GM12878 (cell line): ENCODE measurements around the gene KIFAP3. TPM values are rescaled to one million over a fixed set of nuclear protein-coding genes. Genes with fewer than 3 reads are reported as not detected.

Experiments used
- ASH2L ChIP-seq: fragments of 300-600, 200-600 bp; sonication (generic); IDR thresholded peaks from 2 replicates; pipeline ENCODE4 v1.6.1; 2017; ENCODE audit warnings: low read depth, mild to moderate bottlenecking, borderline replicate concordance
- BRCA1 ChIP-seq: IDR thresholded peaks from 2 replicates; pipeline ENCODE4 v1.6.1; 2011; ENCODE audit warnings: low read depth, low read length, improper control_type of control experiment
- CEBPZ ChIP-seq: fragments of 150-350 bp; IDR thresholded peaks from 2 replicates; pipeline ENCODE4 v1.6.1; 2016; ENCODE audit warnings: low read depth, low read length
- CHD1 ChIP-seq: IDR thresholded peaks from 2 replicates; pipeline ENCODE4 v1.6.1; 2012; ENCODE audit warnings: low read depth, low read length, improper control_type of control experiment
- CREB1 ChIP-seq: IDR thresholded peaks from 2 replicates; pipeline ENCODE4 v1.6.1; 2012; ENCODE audit warnings: low read depth, mild to moderate bottlenecking, inconsistent platforms
- EZH2 ChIP-seq: IDR thresholded peaks from 2 replicates; pipeline ENCODE4 v1.6.1; 2012; ENCODE audit warnings: low read depth, mild to moderate bottlenecking, control low read depth, inconsistent platforms, low read length, borderline replicate concordance; ENCODE audit not compliant: control insufficient read depth
- HDAC2 ChIP-seq: fragments of 200-600 bp; sonication (generic); IDR thresholded peaks from 2 replicates; pipeline ENCODE4 v1.6.1; 2017
- HDGF ChIP-seq: fragments of 450-650 bp; IDR thresholded peaks from 2 replicates; pipeline ENCODE4 v1.6.1; 2016; ENCODE audit warnings: antibody characterized with exemption
- MYB ChIP-seq: fragments of 150-350 bp; IDR thresholded peaks from 2 replicates; pipeline ENCODE4 v1.6.1; 2014; ENCODE audit warnings: mild to moderate bottlenecking, low read depth, low read length, borderline replicate concordance
- NR2F1 ChIP-seq: fragments of 450-650 bp; conservative IDR thresholded peaks from 2 replicates; pipeline ENCODE4 v1.6.1; 2017; ENCODE audit warnings: mild to moderate bottlenecking
- POLR2AphosphoS2 ChIP-seq: IDR thresholded peaks from 2 replicates; pipeline ENCODE4 v1.6.1; 2011; ENCODE audit warnings: low read depth, mild to moderate bottlenecking, low read length, improper control_type of control experiment, moderate library complexity
- PRDM15 ChIP-seq: fragments of 450-650 bp; formaldehyde crosslinking; IDR thresholded peaks from 2 replicates; pipeline ENCODE4 v1.4.0; 2020; ENCODE audit warnings: mild to moderate bottlenecking, moderate library complexity
- RUNX3 ChIP-seq: IDR thresholded peaks from 2 replicates; pipeline ENCODE4 v1.6.1; 2012; ENCODE audit warnings: low read length, inconsistent platforms
- SKIL ChIP-seq: fragments of 450-650 bp; IDR thresholded peaks from 2 replicates; pipeline ENCODE4 v1.6.1; 2017; ENCODE audit warnings: mild to moderate bottlenecking, low read depth, inconsistent platforms; ENCODE audit not compliant: poor library complexity, severe bottlenecking
- SMAD1 ChIP-seq: fragments of 450-650 bp; IDR thresholded peaks from 2 replicates; pipeline ENCODE4 v1.6.1; 2018; ENCODE audit warnings: mild to moderate bottlenecking, low read depth; ENCODE audit not compliant: partially characterized antibody
- SUPT20H ChIP-seq: IDR thresholded peaks from 2 replicates; pipeline ENCODE4 v1.6.1; 2011; ENCODE audit warnings: low read depth, mild to moderate bottlenecking, low read length, moderate library complexity, borderline replicate concordance; ENCODE audit not compliant: control insufficient read depth
- YY1 ChIP-seq: IDR thresholded peaks from 2 replicates; pipeline ENCODE4 v1.6.1; 2011; ENCODE audit warnings: low read depth, mild to moderate bottlenecking, low read length
- ZBED1 ChIP-seq: IDR thresholded peaks from 2 replicates; pipeline ENCODE4 v1.6.1; 2016; ENCODE audit warnings: borderline replicate concordance
- ZBTB33 ChIP-seq: fragments of 450-650 bp; IDR thresholded peaks from 2 replicates; pipeline ENCODE4 v1.6.1; 2017; ENCODE audit warnings: mild to moderate bottlenecking
- polyA plus RNA-seq, 11 experiments: library from polyadenylated mRNA; depleted of rRNA in 4 of 11; unstranded in 6 of 11; stranded (reverse) in 5 of 11; fragments of >200 nt; fragmentation: Nextera tagmentation in 4 of 11; fragmentation: Illumina TruSeq in 1 of 11; extraction: Ambion mirVana in 4 of 11; extraction: Trizol in 1 of 11; gene quantifications; 1 replicate in 1 of 11; 2 replicates in 10 of 11; pipeline versions ENCODE4 v1.2.1 to v1.2.3, GENCODE V29; 2011 to 2016; ENCODE audit warnings: inconsistent platforms in 2 of 11, missing spikeins in 2 of 11, low read depth in 1 of 11
- total RNA-seq, 4 experiments: library from RNA; depleted of rRNA in 3 of 4; stranded (reverse); fragments of >200 nt in 3 of 4; fragmentation: Illumina TruSeq in 1 of 4; extraction: Trizol in 1 of 4; gene quantifications; 2 replicates each; pipeline versions ENCODE4 v1.2.1 to v1.2.3, GENCODE V29; 2013 to 2021

Gene KIFAP3
- total and polyA plus RNA-seq, 10 of the 15 experiments (the other 5 are each of a cell fraction or from before 2014, with no cell fraction given), result 13.7 to 100 (median 18.9) TPM

GRCh38 chr1:169925505-169926482 is 148.7 kb downstream of the KIFAP3 start (continued):
- TF ChIP-seq PRDM15 (CRISPR knock-in tag), result no peak
- no peak for TF ChIP-seq YY1
- TF ChIP-seq SMAD1, result no peak
- TF ChIP-seq MYB, result no peak
- TF ChIP-seq POLR2AphosphoS2, result no peak
- no peak for TF ChIP-seq ASH2L
- TF ChIP-seq SUPT20H, result no peak
- TF ChIP-seq HDGF, result no peak
- no peak for TF ChIP-seq ZBTB33
- no peak for TF ChIP-seq ZBED1
- no peak for TF ChIP-seq SKIL
- no peak for TF ChIP-seq CEBPZ
- peak; percentile 71 for TF ChIP-seq RUNX3
- TF ChIP-seq CREB1, result no peak
- no peak for TF ChIP-seq EZH2
- no peak for TF ChIP-seq HDAC2
- TF ChIP-seq NR2F1, result no peak
- no peak for TF ChIP-seq BRCA1
- no peak for TF ChIP-seq CHD1
